Measurements from ENCODE around the gene NR1H3.

GRCh38 chr11:47276923-47277322 lies 19.1 kb downstream of the NR1H3 start:
- TF ChIP-seq CTCF (IDR thresholded peaks at IDR 0.05; ENCODE audit: insufficient read depth, low read length), result no peak
- TF ChIP-seq POLR2AphosphoS5 (IDR thresholded peaks at IDR 0.05; ENCODE audit: low read depth), result no peak

All from HL-60 (cell line).